LNCaP clone FGC (cell line): ENCODE data around the gene NEURL2.

ENCODE experiments used
- DNase-seq: peaks from one replicate; pipeline ENCODE4 v3.0.0-alpha.2; 2011; ENCODE audit warnings: low read depth
- H3K4me3 ChIP-seq: 2 replicates; pipeline ENCODE4 v1.5.1; 2011; ENCODE audit warnings: mild to moderate bottlenecking, low read depth, low read length, control low read depth
- TF ChIP-seq, protein P1 (sequence below): IDR thresholded peaks from 2 replicates; pipeline ENCODE4 v1.5.1; 2012; ENCODE audit warnings: mild to moderate bottlenecking; ENCODE audit not compliant: control insufficient read depth, insufficient read depth; ENCODE audit errors: extremely low read depth

NEURL2 gene

GRCh38 chr20:45911486-45912343 is 20.7 kb upstream of the NEURL2 start, which contains the start of gene PLTP:
Gene PLTP, minus strand, starts transcription at chr20:45912155. Its CDS starts 703 bp downstream, at chr20:45911452.
- TF ChIP-seq, protein P1, sequence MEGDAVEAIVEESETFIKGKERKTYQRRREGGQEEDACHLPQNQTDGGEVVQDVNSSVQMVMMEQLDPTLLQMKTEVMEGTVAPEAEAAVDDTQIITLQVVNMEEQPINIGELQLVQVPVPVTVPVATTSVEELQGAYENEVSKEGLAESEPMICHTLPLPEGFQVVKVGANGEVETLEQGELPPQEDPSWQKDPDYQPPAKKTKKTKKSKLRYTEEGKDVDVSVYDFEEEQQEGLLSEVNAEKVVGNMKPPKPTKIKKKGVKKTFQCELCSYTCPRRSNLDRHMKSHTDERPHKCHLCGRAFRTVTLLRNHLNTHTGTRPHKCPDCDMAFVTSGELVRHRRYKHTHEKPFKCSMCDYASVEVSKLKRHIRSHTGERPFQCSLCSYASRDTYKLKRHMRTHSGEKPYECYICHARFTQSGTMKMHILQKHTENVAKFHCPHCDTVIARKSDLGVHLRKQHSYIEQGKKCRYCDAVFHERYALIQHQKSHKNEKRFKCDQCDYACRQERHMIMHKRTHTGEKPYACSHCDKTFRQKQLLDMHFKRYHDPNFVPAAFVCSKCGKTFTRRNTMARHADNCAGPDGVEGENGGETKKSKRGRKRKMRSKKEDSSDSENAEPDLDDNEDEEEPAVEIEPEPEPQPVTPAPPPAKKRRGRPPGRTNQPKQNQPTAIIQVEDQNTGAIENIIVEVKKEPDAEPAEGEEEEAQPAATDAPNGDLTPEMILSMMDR, result no peak
- H3K4me3 ChIP-seq, result no peak within 1 kb of the TSS
- DNase-seq, result no peak

DNA sequence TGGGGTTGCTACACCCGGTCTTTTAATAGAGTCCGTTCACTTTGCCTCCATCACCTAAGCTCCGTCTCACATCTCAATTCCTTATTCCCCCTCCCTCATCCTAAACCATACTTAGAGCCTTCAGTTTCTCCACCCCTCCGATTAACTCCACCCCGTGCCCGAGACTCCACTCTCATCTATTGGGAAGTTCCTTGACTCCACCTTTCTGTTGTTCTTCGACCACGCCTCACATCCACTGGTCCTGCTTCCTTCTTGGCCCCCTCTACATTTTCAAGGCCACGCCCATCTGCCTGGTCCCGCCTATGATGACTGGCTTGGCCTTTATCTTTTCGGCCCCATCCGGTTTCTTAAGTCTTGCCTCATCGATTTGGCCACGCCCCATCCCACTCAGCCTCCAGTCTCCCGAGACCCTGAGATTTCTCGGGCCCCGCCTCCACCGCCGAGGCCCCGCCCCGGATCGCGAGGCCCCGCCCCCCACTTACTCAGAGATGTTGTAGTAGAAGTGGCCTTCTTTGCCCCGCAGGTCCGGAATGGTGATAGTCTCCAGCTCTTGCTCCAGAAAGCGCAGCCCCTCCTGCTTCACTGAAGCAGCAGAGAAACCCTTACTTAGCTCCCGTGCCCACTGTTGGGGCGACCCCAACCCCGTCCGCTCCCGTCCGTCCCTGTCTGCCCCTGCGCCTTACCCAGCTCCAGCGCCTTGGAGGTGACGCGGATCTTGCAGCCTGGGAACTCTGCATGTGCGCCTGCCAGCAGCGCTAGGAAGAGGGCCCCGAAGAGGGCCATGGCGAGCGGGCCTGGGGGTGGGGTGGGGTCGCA is 19.9 kb upstream of the NEURL2 start:
- TF ChIP-seq, protein P1, result no peak
- DNase-seq, result no peak

DNA sequence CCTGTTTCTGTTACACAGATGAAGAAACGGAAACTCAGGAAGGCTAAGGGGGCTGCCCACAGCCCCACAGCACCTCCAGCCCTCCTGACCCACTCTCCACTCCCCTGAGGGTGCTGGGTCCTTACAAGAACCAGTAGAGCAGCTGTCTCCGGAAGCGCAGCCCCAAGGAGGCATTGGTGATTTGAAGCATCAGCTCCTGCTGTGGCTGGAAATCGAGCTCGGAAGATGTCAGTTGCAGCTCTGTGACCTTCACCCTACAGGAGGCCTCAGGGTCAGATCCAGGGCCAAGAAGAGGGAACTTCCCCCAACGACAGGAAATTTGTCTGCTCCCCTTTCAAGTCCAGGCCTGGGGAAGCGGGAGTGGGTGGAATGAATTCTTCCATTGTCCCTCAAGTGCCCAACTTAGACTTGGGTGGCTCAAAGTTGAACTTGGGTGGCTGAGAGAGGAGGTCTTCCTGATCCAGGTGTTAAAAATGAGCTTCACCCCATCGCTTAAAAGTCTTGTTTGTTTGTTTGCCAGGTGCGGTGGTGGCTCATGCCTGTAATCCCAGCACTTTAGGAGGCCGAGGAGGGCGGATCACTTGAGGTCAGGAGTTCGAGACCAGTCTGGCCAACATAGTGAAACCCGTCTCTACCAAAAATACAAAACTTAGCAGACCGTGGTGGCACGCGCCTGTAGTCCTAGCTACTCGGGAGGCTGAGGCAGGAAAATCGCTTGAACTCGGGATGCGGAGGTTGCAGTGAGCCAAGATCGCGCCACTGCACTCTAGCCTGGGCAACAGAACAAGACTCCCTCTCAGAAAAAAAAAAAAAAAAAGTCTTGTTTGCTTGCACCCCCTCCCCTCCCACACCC is 19.0 kb upstream of the NEURL2 start:
- TF ChIP-seq, protein P1, result no peak

More for the DNA sequence above, 19.9 kb upstream of the NEURL2 start:
- H3K4me3 ChIP-seq, result no peak overlapping the region

GRCh38 chr20:45909336-45909808 is 18.4 kb upstream of the NEURL2 start:
- DNase-seq, result no peak
- TF ChIP-seq, protein P1, result no peak
- no peak overlapping the region for H3K4me3 ChIP-seq

More for the DNA sequence above, 19.0 kb upstream of the NEURL2 start:
- no peak overlapping the region for H3K4me3 ChIP-seq
- DNase-seq, result no peak

- no peak for DNase-seq
- TF ChIP-seq, protein P1, result no peak
- no peak overlapping the region for H3K4me3 ChIP-seq
These were observed 17.1 kb upstream of the NEURL2 start for GRCh38 chr20:45908084-45908483.
